Tongue (tissue), 2 donors: ENCODE data around the gene TPO. TPM values are rescaled to one million over a fixed set of nuclear protein-coding genes. Genes with fewer than 3 reads are reported as not detected.

ENCODE experiments used
- DNase-seq: peaks from one replicate; pipeline ENCODE4 v3.0.0-alpha.2; 2015
- total RNA-seq: library from RNA; depleted of rRNA; stranded (reverse); fragments of >200 nt; gene quantifications from one replicate; pipeline ENCODE4 v1.2.3, GENCODE V29; 2014

Gene TPO
- total RNA-seq, 1 donor from 2014 or later: 4.4 TPM

DNA sequence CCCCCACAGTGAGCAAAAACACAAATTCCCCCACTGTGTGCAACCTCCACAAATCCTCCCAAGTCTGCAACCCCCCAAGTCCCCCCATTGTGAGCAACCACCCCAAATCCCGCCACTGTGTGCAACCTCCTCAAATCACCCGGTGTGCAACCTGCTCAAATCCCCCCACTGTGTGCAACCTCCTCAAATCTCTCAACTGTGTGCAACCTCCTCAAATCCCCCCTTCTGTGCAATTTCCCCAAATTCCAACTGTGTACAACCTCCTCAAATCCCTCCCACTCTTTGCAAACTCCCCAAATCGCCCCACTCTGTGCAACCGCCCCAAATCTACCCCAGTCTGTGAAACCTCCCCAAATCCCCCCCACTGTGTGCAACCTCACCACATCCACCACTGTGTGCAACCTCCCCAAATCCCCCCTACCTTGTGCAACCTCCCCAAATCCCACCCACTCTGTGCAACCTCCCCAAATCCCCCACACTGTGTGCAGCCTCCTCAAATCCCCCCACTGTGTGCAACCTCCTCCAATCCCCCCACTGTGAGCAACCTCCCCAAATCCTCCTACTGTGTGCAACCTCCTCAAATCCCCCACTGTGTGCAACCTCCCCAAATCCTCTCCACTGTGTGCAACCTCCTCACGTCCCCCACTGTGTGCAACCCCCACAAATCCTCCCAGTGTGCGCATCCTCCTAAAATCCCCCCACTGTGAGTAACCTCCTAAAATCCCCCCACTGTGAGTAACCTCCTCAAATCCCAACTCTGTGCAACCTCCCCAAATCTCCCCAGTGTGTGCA, 115.2 kb downstream of the TPO start:
- no peak for DNase-seq

DNA sequence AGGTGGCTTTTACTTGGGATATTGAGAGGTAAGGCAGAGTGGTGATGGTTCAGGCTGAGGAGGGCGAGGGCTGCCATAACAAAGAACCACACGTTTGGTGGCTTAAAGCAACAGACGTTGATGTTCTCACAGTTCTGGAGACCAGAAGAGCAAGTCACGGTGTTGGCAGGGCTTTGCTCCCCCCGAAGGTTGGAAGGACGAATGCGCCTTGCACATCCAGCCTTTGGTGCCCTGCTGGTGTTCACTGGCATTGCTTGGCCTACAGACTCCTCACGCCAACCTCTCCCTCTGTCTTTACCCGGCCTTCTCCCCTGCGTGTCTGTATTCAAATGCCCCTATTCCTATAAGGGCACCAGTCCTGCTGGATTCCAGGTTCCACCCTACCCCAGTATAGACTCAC, 125.4 kb downstream of the TPO start:
- DNase-seq: peak; percentile 19

DNA sequence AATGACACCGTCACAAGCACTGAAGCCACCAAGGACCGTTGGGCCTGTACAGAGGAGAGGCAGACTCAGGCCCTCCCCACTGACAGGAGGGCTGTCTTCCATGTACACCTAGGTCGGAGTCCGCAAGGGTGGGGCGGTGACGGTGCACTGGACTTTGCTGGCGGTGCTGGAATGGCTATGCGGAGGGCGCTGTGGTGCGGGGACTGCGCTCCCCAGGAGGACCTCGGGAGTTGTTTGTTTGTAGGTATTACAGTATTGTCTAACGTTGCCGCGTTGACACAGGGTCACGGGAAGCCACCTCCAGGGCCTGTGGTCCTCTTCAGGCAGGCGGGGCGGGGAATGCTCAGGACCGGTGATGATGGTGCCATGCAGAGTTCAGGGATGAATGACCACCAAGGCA, 126.2 kb downstream of the TPO start:
- no peak for DNase-seq

DNA sequence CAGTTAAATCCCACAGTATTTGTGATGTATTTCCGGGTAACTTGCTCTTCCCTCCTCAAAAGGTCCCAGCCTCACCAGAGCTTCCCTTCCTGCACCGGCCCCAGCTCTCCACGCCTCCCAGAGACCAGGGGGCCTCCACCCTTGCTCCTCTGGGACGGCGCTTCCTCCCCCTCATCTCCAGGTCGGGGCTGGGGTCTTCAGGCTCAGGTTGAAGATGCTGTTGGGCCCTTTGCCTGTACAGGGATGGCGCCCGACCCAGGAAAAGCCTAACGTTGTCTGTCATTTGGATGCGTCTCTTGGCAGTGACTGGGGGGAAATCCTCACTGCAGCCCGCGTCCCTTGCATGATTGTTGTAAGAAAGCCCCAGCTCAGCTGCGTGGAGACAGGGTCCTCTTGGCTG, 126.7 kb downstream of the TPO start:
- DNase-seq: no peak

DNA sequence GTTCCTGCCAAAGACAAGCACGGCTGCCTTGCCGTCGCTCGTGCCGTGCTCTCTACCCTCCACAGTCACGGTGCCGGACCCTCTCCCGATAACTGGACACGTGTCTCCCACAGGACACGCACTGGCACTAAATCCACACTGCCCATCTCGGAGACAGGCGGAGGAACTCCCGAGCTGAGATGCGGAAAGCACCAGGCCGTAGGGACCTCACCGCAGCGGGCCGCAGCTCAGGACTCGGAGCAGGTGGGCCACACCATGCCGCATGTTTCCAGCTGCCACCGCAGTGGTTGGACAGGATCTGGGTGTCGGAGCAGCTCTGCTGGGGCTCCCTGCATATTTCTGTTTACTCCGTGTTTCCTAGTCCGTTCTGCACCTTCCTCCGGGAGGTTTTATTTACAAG, 127.2 kb downstream of the TPO start:
- peak; percentile 31 for DNase-seq

DNA sequence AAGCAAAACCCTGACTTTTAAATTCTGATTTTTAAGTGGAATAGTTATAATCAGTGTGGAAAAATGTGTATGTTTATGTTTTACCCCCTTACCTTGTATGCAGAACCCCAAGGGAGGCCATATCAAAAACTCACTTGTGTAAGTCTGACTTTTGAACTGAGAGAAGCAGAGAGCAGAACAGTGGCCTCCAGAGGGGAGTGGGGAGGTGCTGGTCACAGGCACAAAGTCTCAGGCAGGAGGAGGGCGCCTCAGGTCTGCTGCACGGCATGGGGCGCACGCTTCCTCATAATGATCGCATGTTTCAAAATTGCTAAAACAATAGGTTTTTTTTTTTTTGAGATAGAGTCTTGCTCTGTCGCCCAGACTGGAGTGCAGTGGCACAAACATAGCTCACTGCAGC, 127.8 kb downstream of the TPO start:
- DNase-seq: no peak

DNA sequence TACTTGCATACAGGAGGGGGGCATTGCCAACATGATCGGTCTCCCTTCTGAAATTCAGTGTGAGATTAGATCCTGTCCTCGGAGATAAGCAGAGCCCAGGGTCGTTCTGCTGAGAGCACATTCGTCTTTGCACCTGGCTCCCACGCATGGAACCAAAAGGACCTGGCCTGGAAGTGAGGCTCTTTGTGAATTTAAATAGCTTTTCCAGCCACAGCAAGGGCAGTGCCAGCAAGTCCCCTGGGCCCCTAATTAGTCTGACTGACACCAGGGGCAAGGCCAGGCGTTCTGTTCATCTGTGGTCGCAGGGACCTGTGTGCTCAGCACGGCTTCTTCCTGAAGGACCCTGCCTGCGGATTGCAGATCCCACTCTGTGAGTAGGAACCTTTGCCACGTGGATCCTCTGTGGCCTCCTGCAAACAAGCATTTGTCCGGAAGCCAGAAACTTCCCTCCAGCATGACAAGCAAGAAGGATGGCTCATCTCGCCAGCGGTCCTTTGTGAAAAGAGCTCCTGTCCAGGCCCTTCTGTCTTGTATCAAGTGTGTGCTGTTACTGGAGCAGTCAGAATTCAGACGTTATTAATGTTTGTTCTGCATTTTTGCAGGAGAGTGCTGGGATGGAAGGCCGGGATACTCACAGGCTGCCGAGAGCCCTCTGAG, 128.7 kb downstream of the TPO start:
- peak; percentile 39 for DNase-seq

DNA sequence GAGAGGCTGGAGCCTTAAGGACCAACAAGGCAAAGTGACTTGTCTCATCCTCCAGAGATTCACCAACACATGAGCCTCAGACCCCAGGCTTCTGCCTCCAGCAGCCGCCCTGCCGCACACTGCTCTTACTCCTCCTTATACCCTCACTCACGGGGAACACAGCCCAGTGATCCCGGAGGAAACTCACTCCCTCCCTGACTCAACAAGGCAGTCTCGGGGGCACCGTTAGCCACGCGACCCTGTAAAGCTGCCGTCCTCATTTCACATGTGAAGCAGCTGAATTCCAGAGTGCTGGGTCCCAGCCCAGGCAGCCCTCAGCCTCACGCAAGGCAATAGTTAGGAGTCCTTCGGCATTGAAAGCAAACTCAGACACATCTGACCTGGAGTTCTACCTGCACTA, 129.7 kb downstream of the TPO start:
- DNase-seq: no peak

DNA sequence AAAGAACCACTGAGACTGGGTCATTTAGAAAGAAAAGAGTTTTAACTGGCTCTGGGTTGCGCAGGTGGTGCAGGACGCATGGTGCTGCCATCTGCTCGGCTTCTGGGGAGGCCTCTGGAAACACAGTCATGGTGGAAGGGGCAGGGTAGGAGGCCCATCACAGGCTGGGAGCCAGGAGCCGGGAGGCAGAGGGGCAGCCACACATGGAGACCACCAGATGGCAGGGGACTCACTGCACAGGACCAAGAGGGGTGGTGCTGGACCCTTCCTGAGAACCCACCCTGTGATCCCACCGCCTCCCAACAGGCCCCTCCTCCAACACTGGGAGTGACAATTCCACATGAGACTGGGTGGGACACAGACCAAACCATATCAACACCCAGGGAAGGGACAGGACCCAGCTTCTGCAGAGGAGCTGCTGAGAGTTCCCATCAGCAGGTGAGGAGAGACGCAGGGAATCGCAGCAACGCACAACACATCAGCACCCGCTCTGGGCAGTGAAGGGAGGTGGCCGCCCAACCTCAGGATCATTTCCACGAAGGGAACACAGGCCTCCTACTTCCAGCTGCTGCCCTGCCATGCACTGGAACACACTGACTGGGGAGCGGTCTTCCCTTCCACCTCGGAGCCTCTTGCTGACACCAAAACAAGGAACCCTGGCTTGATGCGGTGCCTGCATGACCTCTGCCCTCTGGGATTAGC, 130.7 kb downstream of the TPO start:
- DNase-seq: no peak

DNA sequence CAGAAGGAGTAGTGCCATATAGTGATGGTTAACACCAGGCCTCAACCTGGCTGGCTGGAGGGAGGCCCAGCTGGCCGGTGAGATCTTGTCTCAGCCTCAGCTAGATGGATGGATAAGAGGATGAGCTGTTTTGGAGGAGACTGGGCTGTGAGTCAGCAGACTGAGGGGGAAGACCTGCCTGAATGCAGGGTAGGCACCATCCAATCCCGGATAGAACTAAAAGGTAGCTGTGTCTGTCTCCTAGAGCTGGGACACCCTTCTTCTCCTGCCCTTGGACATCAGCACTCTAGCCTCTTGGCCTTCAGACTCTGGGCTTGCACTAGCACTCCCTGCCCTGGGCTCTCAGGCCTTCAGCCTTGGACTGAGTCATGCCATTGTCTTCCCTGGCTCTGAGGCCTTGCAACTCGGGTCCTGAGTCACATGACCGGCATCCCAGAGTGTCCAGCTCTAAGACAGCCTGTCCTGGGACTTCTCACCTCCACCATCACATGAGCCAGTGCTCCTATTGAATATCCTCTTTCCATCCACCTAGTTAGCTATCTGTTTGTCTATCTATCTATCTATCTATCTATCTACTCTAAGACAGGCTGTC, 131.3 kb downstream of the TPO start:
- DNase-seq: no peak

DNA sequence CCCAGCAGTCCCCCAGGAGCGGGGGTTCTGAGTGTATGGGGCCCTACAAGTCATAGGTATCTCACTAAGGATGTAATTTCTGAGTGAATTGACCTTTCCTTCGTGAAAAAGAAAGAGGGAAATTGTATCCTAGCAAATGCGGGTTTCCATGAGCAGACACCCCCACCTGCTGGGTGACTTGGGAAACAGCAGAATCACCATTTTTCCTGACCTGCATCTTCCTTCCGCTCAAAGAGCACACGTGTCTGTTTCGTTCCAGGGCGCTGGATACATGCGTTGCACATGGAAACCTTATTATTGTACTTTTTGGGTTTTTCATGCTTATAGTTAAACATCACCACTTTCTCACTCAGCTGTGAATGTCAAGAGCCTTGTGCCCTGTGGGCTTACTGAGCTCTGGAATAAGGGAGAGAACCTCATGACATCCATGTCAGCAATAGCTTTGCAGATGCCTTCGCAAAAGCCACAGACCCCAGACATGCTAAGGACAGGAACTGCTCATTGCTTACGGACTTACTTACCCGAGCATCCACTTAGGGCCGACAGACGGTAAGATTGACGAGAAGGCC, 132.8 kb downstream of the TPO start:
- peak; percentile 83 for DNase-seq

DNA sequence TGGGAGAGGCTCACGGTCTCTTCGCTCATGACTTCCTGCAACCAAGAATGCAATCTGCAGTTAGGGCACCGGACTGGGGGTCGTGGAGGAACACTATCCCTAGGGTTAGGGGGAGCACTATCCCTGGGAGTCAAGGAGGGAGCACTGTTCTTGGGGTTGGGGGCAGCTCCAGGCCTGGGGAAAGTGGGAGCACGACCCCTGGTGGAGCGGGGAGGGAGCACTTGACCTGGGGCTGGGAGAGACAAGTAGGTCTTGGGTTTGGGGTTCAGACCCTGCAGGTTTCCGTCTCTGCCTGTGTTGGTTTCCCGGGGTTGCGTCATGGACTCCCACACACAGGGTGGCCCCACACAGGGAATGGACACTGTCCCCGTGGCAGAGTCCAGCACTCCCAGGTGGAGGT, 133.6 kb downstream of the TPO start:
- no peak for DNase-seq

DNA sequence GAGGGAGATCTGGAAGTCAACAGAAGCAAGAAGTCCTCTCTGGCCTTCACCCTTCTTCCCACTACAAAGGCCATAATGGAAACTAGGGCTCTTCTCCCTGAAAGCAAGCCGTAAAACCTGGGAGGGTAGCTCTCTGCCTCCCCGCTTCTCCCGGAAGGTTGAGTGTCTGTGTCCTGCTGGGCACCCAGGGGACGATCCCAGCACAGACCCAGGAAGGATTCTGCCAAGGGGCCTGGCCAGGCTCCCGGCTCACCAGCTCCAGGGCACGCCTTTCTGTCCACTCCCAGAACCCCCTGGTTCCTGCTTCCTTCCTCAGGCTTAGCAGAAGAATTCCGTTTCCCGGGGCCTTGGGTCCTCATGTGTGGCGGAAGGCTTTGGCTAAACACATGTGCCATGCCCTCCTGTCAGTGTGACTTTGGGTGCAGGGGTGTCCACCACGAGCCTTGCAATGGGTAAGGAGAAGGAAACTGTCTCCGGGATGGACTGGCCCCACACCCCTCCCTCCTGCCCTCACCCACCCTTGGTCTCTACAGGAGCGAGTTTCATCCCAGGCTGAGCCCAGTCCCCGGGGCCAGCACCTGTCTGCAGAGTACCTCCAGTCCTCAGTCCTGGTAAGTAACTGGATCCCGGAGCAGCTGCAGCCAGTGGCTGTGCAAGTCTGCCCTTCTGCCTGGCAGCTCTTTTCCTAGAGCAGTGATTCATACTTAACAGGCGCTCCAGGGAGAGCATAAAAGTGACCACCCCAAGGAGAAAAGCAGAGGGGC, 135.8 kb downstream of the TPO start:
- DNase-seq: peak; percentile 33

DNA sequence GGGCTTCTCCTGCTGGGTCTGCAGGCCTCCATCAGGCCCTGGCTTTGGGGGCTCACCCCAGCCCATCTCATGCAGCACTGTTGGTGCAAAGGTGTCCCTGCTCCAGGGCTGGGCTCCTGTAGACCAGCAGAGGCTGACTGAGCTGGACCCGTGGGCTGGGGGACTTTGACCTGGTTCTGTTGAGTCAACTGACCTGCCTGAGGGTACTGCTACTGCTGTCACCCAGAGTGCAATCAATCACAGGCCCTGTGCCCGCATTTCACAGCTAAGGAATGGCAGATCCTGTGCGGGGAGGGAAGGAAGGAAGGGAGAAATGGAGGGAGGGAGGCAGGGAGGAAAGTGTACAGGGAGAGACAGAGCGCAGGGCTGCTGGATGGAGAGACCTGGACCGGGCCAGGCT, 136.8 kb downstream of the TPO start:
- DNase-seq: no peak

DNA sequence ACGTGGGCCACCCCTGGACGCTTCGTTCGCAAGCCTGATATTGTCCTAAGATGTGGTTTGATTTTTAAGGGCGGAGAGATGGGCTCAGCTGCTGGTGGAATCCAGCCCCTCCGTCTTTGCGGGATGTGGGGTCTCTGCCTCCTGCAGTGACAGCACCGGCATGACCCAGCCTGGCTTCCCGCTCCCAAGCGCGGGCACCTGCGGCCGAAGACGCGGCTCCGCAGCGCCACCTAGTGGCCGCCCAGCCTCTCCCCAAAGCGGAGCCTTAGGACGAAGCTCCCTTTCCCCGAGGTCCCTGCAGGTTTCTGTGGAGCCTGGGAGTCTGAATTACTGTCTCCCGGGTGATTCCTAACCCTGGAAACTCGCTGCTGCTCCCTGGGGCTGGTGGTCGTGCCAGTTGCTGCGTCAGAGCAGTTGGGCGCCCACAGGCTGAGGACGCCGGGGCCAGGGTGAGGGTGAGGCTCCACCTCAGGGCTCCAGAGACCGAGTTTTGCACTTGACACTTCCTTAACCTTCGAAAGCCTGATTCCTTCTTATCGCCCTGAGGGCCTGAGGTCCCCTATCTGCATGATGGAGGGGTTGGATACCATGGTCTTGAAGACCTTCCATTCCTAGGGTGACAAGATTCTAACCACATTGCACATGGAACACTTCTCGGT, 137.5 kb downstream of the TPO start:
- DNase-seq: peak; percentile 69

DNA sequence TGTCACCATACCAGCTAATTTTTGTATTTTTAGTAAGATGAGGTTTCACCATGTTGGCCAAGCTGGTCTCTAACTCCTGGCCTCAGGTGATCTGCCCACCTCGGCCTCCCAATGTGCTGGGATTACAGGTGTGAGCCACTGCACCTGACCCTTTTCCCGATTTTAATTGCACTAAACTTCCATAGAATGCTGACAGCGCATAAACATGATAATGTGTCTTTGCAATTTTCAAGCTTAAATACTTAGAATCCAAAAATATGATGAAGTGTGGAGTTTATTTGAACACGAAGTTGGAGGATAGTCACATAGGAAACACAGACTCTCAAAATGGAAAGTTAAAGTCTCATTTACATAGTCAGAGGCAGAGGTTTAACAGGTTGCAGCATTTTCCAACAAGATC, 138.6 kb downstream of the TPO start:
- DNase-seq: no peak

DNA sequence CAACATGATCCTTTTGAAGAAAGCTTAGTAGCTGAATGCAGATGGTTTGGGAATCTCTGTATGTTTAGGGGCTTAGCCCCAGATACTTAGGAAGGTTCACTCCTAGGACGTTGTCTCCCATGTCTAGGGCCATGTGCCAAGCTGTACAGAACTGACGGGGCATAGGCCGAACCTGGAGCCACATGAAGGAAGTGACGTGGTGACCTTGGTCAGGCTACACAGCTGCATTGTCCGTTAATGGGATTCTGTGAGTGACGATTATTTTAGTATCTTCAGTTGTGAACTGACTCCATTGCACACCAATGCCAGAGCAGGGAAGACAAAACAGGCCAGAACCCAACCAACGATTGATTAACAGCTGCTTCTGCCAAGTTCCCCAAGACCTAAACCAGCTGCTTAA, 139.3 kb downstream of the TPO start:
- no peak for DNase-seq

DNA sequence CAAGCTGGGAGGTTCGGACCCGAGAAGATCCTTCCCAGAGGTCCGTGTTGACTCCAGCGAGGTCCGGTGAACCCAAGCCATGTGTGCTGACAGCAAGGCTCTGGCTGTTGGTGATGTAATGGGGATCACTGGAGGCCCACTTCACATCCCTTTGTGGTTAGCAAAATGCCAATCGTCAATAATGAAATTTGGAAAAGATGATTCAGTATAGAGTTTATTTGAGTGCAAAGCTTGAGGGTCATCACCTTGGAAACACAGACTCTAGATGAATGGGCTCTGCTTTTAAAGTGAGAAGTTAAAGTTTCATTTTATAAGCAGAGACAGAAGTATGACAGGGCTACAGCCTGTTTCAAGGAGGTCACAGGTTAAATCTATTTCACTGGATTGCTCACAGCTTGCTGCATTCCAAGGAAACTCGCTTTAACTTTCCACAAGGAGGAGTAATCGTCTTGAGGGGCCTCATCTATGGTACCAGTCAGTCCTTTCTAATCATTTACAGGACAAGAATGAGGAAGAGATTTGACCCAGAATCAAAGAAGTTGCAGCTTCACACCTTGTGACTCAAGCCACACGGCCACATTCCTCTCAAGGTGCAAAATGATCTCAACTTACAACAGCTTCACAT, 140.5 kb downstream of the TPO start:
- peak; percentile 38 for DNase-seq

DNA sequence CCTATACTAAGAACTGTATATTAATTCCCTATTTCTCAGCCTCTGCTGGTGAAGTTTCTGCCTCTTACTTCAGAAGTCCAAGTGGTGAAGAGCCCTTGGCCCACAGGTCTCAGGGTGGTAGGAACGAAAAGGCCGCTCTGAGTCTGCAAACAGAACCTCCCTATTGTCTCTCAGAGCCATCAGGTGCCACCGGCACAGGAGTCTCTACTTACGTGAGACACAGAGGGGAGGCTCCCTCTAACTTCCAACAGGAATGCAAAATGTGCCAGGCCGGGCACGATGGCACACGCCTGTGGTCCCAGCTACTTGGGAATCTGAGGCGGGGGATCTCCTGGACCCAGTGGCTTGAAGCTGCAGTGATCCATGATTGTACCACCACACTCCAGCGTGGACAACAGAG, 143.0 kb downstream of the TPO start:
- no peak for DNase-seq

DNA sequence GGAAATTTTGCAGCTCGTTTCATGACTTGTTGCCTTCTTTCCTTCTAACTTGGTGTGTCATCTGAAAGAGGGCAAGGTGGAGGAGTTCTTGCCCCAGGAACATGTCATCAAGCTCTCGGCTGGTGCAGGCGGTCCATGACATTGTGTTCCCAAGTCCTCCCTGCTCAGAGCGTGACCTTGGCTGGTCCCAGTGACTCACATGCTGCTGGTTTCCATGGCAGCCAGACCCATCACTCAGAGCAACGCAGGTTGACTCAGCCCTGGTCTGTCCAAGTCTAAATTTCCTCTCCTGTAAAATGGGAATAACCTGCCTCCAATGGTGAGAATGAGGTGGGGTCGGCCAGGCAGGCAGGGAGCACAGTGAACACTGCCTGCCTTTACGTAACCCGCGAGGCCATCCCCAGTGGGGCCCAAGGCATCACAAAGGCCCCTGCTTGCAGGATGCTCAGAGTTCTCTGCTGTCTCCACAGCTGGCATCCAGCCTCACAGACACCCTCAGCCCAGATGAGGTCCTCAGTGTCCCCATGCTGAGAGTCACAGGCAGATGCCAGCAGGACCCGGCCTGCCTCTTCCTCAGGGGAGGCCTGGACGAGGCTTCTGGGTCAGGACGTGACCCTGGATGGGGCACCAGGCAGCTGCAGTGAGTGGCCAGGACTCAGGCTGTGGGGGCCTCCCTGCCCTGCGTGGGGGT, 143.7 kb downstream of the TPO start:
- DNase-seq: no peak
